ENCODE data around the gene TOR1B.

GRCh38 chr9:129785866-129786265 lies 17.1 kb upstream of the TOR1B start:
- TF ChIP-seq, protein P1, sequence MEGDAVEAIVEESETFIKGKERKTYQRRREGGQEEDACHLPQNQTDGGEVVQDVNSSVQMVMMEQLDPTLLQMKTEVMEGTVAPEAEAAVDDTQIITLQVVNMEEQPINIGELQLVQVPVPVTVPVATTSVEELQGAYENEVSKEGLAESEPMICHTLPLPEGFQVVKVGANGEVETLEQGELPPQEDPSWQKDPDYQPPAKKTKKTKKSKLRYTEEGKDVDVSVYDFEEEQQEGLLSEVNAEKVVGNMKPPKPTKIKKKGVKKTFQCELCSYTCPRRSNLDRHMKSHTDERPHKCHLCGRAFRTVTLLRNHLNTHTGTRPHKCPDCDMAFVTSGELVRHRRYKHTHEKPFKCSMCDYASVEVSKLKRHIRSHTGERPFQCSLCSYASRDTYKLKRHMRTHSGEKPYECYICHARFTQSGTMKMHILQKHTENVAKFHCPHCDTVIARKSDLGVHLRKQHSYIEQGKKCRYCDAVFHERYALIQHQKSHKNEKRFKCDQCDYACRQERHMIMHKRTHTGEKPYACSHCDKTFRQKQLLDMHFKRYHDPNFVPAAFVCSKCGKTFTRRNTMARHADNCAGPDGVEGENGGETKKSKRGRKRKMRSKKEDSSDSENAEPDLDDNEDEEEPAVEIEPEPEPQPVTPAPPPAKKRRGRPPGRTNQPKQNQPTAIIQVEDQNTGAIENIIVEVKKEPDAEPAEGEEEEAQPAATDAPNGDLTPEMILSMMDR (IDR thresholded peaks at IDR 0.05) = no peak
- TF ChIP-seq POLR2AphosphoS5 (IDR thresholded peaks at IDR 0.05) (no peak), EP300 (IDR thresholded peaks at IDR 0.05) (no peak), POLR2A (IDR thresholded peaks at IDR 0.05) (no peak)

Measured in gastroesophageal sphincter (tissue), 3 donors.